CD4-positive, CD25-positive, alpha-beta regulatory T cell (primary cell): ENCODE results near the gene HS1BP3. TPM values are rescaled to one million over a fixed set of nuclear protein-coding genes. Genes with fewer than 3 reads are reported as not detected.
A peak's percentile ranks its signal among the peaks of the same experiment; 100 is the strongest.

Source experiments
- ATAC-seq, 2 donors: fragments of 150-1000 bp; cut with Tn5 transposase; one replicate each; pipeline ENCODE4 v1.10.0; 2021; ENCODE audit warnings: low read depth in 2 of 2, moderate number of reproducible peaks in 2 of 2, moderate library complexity in 1 of 2
- DNase-seq, 3 donors: peaks; one replicate each; pipeline versions ENCODE4 v3.0.0 to v3.0.0-alpha.2; 2012 to 2022; ENCODE audit warnings: mixed read lengths in 1 of 3
- H3K27ac ChIP-seq: one replicate; pipeline ENCODE4 v1.7.0; 2013; ENCODE audit warnings: mild to moderate bottlenecking, low read length; ENCODE audit not compliant: insufficient read depth, poor library complexity, severe bottlenecking
- H3K27me3 ChIP-seq: one replicate; pipeline ENCODE4 v1.7.0; 2013; ENCODE audit warnings: low read length; ENCODE audit not compliant: control insufficient read depth, insufficient read depth
- H3K36me3 ChIP-seq: one replicate; pipeline ENCODE4 v1.7.0; 2013; ENCODE audit warnings: mild to moderate bottlenecking, low read length, moderate library complexity; ENCODE audit not compliant: control insufficient read depth, insufficient read depth
- H3K4me1 ChIP-seq: 2 replicates; pipeline ENCODE4 v1.7.0; 2013; ENCODE audit warnings: mild to moderate bottlenecking, low read length; ENCODE audit not compliant: insufficient read depth, control insufficient read depth, poor library complexity, severe bottlenecking
- H3K4me3 ChIP-seq: one replicate; pipeline ENCODE4 v1.7.0; 2013; ENCODE audit warnings: low read depth, mild to moderate bottlenecking, low read length, moderate library complexity
- H3K9me3 ChIP-seq, 2 experiments: 1 replicate in 1 of 2; 2 replicates in 1 of 2; pipeline ENCODE4 v1.7.0; 2013; ENCODE audit warnings: low read length in 2 of 2, mild to moderate bottlenecking in 1 of 2, moderate library complexity in 1 of 2; ENCODE audit not compliant: control insufficient read depth in 2 of 2
- H3K27ac Mint-ChIP-seq, 3 donors: one replicate each; pipeline ENCODE4 v1.8.0; 2020 to 2022; ENCODE audit warnings: mild to moderate bottlenecking in 3 of 3, mixed read lengths in 3 of 3, moderate library complexity in 2 of 3
- H3K27me3 Mint-ChIP-seq: one replicate; pipeline ENCODE4 v1.8.0; 2022; ENCODE audit warnings: mild to moderate bottlenecking, mixed read lengths
- H3K36me3 Mint-ChIP-seq: one replicate; pipeline ENCODE4 v1.8.0; 2020; ENCODE audit warnings: mixed read lengths
- H3K4me1 Mint-ChIP-seq, 4 donors: one replicate each; pipeline ENCODE4 v1.8.0; 2020 to 2022; ENCODE audit warnings: mixed read lengths in 4 of 4, mild to moderate bottlenecking in 1 of 4
- H3K4me3 Mint-ChIP-seq, 4 donors: one replicate each; pipeline ENCODE4 v1.8.0; 2020 to 2022; ENCODE audit warnings: mild to moderate bottlenecking in 4 of 4, mixed read lengths in 4 of 4, moderate library complexity in 3 of 4
- H3K9me3 Mint-ChIP-seq, 7 donors: one replicate each; pipeline ENCODE4 v1.8.0; 2020 to 2022; ENCODE audit warnings: mixed read lengths in 7 of 7, mild to moderate bottlenecking in 3 of 7, moderate library complexity in 2 of 7
- polyA plus RNA-seq, 4 donors: library from polyadenylated mRNA; unstranded; fragments of 300-500 nt; fragmentation: Illumina TruSeq; gene quantifications; one replicate each; pipeline ENCODE4 v1.2.3, GENCODE V29; 2021
- total RNA-seq: library from RNA; stranded (reverse); gene quantifications from one replicate; pipeline ENCODE4 v1.2.3, GENCODE V29; 2022

HS1BP3 gene
- total and polyA plus RNA-seq, 5 donors from 2014 or later: 13.6 to 22.5 (median 20.5) TPM

DNA sequence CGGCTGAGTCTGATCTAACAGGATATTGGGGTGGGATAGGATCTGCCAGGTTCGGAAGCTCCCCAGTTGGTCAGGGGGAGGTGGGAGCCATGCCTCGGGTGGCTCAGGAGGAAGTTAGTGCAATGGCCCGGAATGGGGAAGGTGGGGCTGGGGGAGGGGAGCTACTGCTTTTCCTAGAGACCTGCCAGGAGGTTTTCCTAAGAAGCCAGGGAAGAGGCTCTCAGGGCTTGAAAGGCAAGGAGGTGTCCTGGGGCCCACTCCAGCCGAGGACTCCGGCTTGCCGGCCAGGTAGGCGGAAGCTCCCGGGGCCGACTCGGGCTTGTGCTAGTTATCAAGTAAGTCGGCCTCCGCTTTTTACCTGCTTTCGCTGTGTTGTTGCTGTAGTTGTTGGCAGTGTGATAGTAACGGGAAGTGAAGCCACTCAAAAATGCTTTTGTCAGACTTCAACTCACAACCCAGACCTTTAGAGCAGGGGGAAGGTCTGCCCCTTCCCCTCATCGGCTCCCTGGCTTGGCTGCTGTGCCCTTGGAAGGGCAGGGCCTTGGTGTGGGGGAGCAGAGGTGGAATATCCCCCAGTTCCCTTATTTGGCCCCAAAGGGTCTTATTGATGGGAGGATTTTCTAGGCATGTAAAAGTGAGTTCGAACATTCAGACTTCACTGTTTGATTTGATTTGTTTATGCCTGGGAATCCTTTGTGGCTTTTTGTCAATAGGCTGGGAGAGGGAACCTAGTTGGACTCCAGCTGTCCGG, 21.5 kb upstream of the HS1BP3 start:
- Histone ChIP-seq H3K4me1 (peaks cover 8% of the 10 kb centered on the region), H3K36me3 (no peaks in the 10 kb centered on the region), H3K27me3 (peaks cover 21% of the 10 kb centered on the region), H3K27ac (no peak overlapping the region), H3K4me3 (no peak overlapping the region), H3K9me3 (no peaks in the 10 kb centered on the region)
- peak overlapping the region in 1 of 4 donors; percentile 54 for H3K4me3 Mint-ChIP-seq
- peaks cover 61% of the 10 kb centered on the region for H3K27me3 Mint-ChIP-seq
- peaks cover 0 to 6% (median 0%) of the 10 kb centered on the region in 7 donors for H3K9me3 Mint-ChIP-seq
- DNase-seq (no peak), ATAC-seq (no peak)
- peaks cover 0 to 20% (median 4%) of the 10 kb centered on the region in 4 donors for H3K4me1 Mint-ChIP-seq
- no peaks in the 10 kb centered on the region for H3K36me3 Mint-ChIP-seq
- no peak overlapping the region for H3K27ac Mint-ChIP-seq

DNA sequence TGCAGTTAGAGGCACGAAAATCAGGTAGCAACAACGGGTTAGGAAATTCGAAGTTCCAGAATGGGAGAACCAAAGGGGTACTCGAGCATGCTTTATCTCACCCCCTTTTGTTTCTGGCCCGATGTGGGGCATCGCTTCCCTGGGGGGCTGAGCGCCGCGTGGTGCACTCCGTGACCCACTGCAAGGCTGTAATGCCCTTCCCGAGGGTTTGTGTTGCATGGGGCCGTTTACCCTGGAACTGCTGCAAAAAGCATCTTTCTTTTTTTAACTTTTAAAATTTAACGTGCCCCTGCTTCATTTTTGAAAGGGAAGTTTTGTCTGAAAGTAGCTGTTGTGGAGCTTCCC, 20.8 kb upstream of the HS1BP3 start:
- Histone ChIP-seq H3K4me3 (no peak overlapping the region), H3K9me3 (no peaks in the 10 kb centered on the region), H3K36me3 (no peaks in the 10 kb centered on the region), H3K4me1 (peaks cover 10% of the 10 kb centered on the region), H3K27me3 (peaks cover 21% of the 10 kb centered on the region), H3K27ac (no peak overlapping the region)
- DNase-seq: no peak
- Mint-ChIP-seq H3K36me3 (no peaks in the 10 kb centered on the region), H3K27ac (no peak overlapping the region), H3K27me3 (peaks cover 61% of the 10 kb centered on the region), H3K9me3 (peaks cover 0 to 6% (median 0%) of the 10 kb centered on the region in 7 donors), H3K4me1 (peaks cover 0 to 20% (median 4%) of the 10 kb centered on the region in 4 donors), H3K4me3 (peak overlapping the region in 1 of 4 donors; percentile 47)
- ATAC-seq: no peak

DNA sequence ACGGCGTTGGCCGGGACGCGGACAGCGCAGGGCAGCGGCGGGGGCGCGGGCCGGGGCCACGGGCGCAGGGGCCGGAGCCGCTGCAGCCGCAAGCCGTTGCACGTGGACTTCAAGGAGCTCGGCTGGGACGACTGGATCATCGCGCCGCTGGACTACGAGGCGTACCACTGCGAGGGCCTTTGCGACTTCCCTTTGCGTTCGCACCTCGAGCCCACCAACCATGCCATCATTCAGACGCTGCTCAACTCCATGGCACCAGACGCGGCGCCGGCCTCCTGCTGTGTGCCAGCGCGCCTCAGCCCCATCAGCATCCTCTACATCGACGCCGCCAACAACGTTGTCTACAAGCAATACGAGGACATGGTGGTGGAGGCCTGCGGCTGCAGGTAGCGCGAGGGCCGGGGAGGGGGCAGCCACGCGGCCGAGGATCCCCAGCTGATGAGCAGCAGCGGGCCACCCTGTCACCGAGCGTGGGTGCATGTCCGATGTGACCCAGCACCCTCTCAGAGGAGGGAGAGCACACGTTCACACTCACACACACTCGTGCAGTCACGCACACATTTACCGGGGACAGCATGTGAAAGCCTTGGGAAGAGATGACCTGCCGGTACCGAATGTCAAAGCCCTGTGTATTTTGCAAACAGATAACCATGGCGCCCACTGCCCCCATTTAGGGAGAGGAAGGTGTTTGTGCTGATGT, 20.3 kb upstream of the HS1BP3 start:
- H3K27ac Mint-ChIP-seq: no peak overlapping the region
- no peaks in the 10 kb centered on the region for H3K9me3 ChIP-seq
- no peaks in the 10 kb centered on the region for H3K36me3 ChIP-seq
- H3K4me1 Mint-ChIP-seq: peaks cover 0 to 22% (median 5%) of the 10 kb centered on the region in 4 donors
- DNase-seq (no peak), ATAC-seq (no peak)
- no peaks in the 10 kb centered on the region for H3K36me3 Mint-ChIP-seq
- peaks cover 21% of the 10 kb centered on the region for H3K27me3 ChIP-seq
- peak overlapping the region in 1 of 4 donors; percentile 47 for H3K4me3 Mint-ChIP-seq
- H3K27ac ChIP-seq: no peak overlapping the region
- peaks cover 66% of the 10 kb centered on the region for H3K27me3 Mint-ChIP-seq
- H3K4me3 ChIP-seq: no peak overlapping the region
- H3K4me1 ChIP-seq: peaks cover 15% of the 10 kb centered on the region
- peaks cover 0 to 8% (median 0%) of the 10 kb centered on the region in 7 donors for H3K9me3 Mint-ChIP-seq

DNA sequence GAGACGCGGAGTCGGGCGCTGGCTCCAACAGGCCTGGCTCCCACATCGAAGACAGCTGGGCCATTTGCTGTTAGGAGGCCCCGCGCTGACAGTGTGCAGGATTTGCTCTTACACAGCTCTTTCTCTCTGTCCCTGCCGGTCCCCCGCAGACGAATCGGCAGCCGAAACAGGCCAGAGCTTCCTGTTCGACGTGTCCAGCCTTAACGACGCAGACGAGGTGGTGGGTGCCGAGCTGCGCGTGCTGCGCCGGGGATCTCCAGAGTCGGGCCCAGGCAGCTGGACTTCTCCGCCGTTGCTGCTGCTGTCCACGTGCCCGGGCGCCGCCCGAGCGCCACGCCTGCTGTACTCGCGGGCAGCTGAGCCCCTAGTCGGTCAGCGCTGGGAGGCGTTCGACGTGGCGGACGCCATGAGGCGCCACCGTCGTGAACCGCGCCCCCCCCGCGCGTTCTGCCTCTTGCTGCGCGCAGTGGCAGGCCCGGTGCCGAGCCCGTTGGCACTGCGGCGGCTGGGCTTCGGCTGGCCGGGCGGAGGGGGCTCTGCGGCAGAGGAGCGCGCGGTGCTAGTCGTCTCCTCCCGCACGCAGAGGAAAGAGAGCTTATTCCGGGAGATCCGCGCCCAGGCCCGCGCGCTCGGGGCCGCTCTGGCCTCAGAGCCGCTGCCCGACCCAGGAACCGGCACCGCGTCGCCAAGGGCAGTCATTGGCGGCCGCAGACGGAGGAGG, 19.6 kb upstream of the HS1BP3 start:
- no peak overlapping the region for H3K27ac Mint-ChIP-seq
- DNase-seq (no peak), ATAC-seq (no peak)
- Histone ChIP-seq H3K9me3 (no peaks in the 10 kb centered on the region), H3K27me3 (peaks cover 22% of the 10 kb centered on the region), H3K36me3 (no peaks in the 10 kb centered on the region), H3K27ac (no peak overlapping the region), H3K4me3 (no peak overlapping the region), H3K4me1 (peaks cover 23% of the 10 kb centered on the region)
- H3K4me1 Mint-ChIP-seq: peaks cover 0 to 27% (median 4%) of the 10 kb centered on the region in 4 donors
- peak overlapping the region in 2 of 4 donors; percentile 13 to 54 for H3K4me3 Mint-ChIP-seq
- H3K36me3 Mint-ChIP-seq: no peaks in the 10 kb centered on the region
- peaks cover 73% of the 10 kb centered on the region for H3K27me3 Mint-ChIP-seq
- H3K9me3 Mint-ChIP-seq: peaks cover 0 to 8% (median 0%) of the 10 kb centered on the region in 7 donors

DNA sequence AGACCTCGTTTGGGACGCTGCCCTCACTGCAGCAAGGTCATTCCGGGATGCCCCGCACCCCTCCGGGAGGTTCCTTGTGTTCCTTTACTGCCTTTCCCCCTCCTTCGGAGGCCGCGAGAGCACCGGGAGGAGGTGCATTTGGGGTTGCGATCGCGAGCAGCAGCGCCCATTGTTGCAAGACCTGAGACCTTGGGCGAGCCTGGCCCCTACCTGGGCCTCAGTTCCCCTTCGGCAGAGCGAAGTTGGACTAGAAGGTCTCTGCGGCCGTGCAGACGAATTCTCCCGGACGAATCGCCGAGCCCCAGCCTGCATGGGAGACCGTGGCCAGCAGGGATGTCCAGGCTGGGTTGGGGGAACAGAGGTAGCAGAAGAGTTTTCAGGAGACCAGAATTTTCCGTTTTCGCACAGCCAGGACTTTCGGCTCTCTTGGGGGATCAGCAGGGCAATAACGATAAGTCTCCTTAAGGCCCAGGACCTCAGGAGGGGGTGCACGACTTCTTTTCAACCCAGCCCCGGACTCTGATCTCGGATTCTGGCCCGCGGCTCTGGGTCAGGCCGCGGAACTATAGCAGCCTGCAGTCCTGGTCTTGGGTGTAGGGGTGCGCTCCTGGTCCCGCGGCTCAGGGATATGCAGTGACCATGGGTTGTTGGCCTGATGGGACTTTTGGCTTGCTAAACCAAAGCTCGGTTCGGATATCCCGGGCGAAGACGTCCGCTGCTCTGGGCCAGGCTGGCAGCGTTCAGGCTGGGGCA, 18.8 kb upstream of the HS1BP3 start:
- H3K27me3 ChIP-seq: peaks cover 28% of the 10 kb centered on the region
- H3K4me3 ChIP-seq: no peak overlapping the region
- H3K4me1 ChIP-seq: peaks cover 27% of the 10 kb centered on the region
- H3K9me3 ChIP-seq: no peaks in the 10 kb centered on the region
- Mint-ChIP-seq H3K27ac (peak overlapping the region in 1 of 3 donors; percentile 66), H3K9me3 (peaks cover 0 to 8% (median 0%) of the 10 kb centered on the region in 7 donors), H3K4me1 (peaks cover 0 to 34% (median 4%) of the 10 kb centered on the region in 4 donors), H3K27me3 (peaks cover 81% of the 10 kb centered on the region), H3K36me3 (no peaks in the 10 kb centered on the region), H3K4me3 (peak overlapping the region in 3 of 4 donors; percentile 13 to 54 (median 13))
- no peak overlapping the region for H3K27ac ChIP-seq
- DNase-seq (no peak), ATAC-seq (no peak)
- no peaks in the 10 kb centered on the region for H3K36me3 ChIP-seq

DNA sequence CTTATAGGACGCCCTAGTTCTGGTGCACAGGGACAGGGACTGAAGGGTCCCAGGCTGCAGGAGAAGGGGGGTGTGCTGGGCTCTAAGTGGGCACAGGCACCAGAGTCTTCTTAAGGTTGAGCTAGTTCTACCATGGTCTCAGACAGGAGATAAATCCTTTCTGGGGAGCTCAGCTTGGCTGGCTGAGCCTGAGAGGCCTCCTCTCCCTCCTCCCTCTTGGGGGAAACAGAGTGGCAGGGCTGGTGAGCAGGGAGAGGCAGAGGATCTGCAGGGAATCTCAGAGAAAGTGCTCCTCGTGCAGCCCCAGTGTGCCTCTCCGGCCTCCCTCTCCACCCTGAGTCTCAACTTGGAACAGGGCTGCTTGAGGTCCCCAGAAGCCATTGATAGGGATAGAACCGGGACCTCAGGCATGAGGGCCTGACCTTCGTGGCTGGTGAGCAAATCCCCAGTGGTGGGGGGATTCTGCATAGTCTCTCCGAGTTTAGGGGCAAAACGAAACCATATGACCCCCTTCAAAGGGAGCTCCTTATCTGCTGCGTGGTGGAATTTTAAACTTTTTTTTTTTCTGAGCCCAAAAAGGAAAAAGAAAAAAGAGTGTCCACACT, 18.1 kb upstream of the HS1BP3 start:
- Histone ChIP-seq H3K27ac (no peak overlapping the region), H3K27me3 (peaks cover 36% of the 10 kb centered on the region), H3K4me3 (no peak overlapping the region), H3K36me3 (no peaks in the 10 kb centered on the region), H3K9me3 (no peaks in the 10 kb centered on the region), H3K4me1 (peaks cover 27% of the 10 kb centered on the region)
- DNase-seq (no peak), ATAC-seq (no peak)
- no peaks in the 10 kb centered on the region for H3K36me3 Mint-ChIP-seq
- peak overlapping the region in 2 of 4 donors; percentile 4 to 13 for H3K4me3 Mint-ChIP-seq
- peaks cover 84% of the 10 kb centered on the region for H3K27me3 Mint-ChIP-seq
- H3K9me3 Mint-ChIP-seq: peaks cover 0 to 8% (median 0%) of the 10 kb centered on the region in 7 donors
- H3K4me1 Mint-ChIP-seq: peaks cover 0 to 34% (median 5%) of the 10 kb centered on the region in 4 donors
- H3K27ac Mint-ChIP-seq: no peak overlapping the region

DNA sequence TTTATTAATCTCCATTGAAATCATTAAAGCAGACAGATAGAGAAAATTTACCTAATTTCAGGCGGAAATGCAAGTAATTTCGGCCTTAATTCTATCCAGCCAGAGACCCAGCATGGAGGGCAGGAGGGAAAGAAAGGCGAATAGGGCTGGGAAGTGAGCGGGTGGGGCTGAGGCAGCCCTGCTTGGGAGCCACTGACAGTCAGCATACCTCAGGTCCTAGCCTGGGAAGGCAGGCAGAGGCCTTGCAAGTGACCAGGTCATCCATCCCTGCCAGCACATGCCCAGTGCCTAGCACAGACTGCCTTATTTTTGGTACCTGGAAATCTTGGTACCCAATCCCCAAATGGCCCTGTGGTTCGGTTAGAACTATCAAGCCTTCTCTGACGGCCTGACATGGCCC, 17.6 kb upstream of the HS1BP3 start:
- Histone ChIP-seq H3K4me1 (peaks cover 27% of the 10 kb centered on the region), H3K4me3 (no peak overlapping the region), H3K9me3 (no peaks in the 10 kb centered on the region), H3K27ac (no peak overlapping the region), H3K36me3 (no peaks in the 10 kb centered on the region), H3K27me3 (peaks cover 36% of the 10 kb centered on the region)
- H3K36me3 Mint-ChIP-seq: no peaks in the 10 kb centered on the region
- peaks cover 84% of the 10 kb centered on the region for H3K27me3 Mint-ChIP-seq
- H3K9me3 Mint-ChIP-seq: peaks cover 0 to 8% (median 0%) of the 10 kb centered on the region in 7 donors
- H3K4me1 Mint-ChIP-seq: peaks cover 0 to 34% (median 7%) of the 10 kb centered on the region in 4 donors
- H3K27ac Mint-ChIP-seq: no peak overlapping the region
- H3K4me3 Mint-ChIP-seq: peak overlapping the region; percentile 24 to 89 (median 63)
- DNase-seq: no peak
- no peak for ATAC-seq
